ENCODE measurements around the gene ADARB2. TPM values are rescaled to one million over a fixed set of nuclear protein-coding genes. Genes with fewer than 3 reads are reported as not detected.
A peak's percentile ranks its signal among the peaks of the same experiment; 100 is the strongest.

ADARB2 gene
- total and polyA plus RNA-seq, 2 experiments from 2014 or later, result not detected

DNA sequence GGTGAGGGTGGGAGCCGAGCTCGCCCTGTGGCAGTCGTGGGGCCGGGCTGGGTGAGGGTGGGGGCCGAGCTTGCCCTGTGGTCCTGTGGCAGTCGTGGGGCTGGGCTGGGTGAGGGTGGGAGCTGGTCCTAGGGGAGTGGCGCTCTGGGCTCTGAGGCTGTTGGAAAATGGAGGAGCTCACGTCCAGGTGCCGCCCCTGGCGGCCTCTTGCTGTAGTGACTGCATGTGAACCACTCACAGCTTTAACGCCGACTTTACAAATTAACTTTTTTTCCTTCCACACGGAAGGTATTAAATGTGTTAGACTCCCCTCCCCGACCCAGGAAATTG is 368.5 kb downstream of the ADARB2 start:
- peak; percentile 9 for DNase-seq
- Histone ChIP-seq H3K4me2 (ENCODE audit: unreplicated experiment) (no peak overlapping the region), H3K9me2 (ENCODE audit: insufficient read depth) (no peaks in the 10 kb centered on the region), H3F3A (ENCODE audit: insufficient read depth) (no peaks in the 10 kb centered on the region), H3K4me3 (no peak overlapping the region), H3K27ac (no peak overlapping the region), H4K20me1 (ENCODE audit: insufficient read depth) (no peaks in the 10 kb centered on the region), H2AFZ (no peak overlapping the region), H3K79me2 (ENCODE audit: insufficient read depth) (no peaks in the 10 kb centered on the region), H3K36me3 (ENCODE audit: low read depth) (no peaks in the 10 kb centered on the region), H3K9ac (no peak overlapping the region), H3K27me3 (replicated peaks; ENCODE audit: insufficient read depth) (no peaks in the 10 kb centered on the region), H3K4me1 (ENCODE audit: insufficient read depth) (no peaks in the 10 kb centered on the region), H3K9me3 (ENCODE audit: low read depth) (peaks cover 3% of the 10 kb centered on the region)
- TF ChIP-seq EZH2phosphoT487 (IDR thresholded peaks at IDR 0.05; ENCODE audit: insufficient read depth, low read depth) (no peak), EZH2 (IDR thresholded peaks at IDR 0.05; ENCODE audit: insufficient read depth, poor library complexity, severe bottlenecking) (no peak)
- in situ Hi-C loops (cut with MboI), result no loop called here
- 12 to 18% methylated on average over 13 to 14 of the region's 14 CpGs for WGBS, 2 experiments (ENCODE audit: low coverage in 1 of 2, low lambda C conversion rate in 2 of 2, missing lambda C conversion rate in 2 of 2)

DNA sequence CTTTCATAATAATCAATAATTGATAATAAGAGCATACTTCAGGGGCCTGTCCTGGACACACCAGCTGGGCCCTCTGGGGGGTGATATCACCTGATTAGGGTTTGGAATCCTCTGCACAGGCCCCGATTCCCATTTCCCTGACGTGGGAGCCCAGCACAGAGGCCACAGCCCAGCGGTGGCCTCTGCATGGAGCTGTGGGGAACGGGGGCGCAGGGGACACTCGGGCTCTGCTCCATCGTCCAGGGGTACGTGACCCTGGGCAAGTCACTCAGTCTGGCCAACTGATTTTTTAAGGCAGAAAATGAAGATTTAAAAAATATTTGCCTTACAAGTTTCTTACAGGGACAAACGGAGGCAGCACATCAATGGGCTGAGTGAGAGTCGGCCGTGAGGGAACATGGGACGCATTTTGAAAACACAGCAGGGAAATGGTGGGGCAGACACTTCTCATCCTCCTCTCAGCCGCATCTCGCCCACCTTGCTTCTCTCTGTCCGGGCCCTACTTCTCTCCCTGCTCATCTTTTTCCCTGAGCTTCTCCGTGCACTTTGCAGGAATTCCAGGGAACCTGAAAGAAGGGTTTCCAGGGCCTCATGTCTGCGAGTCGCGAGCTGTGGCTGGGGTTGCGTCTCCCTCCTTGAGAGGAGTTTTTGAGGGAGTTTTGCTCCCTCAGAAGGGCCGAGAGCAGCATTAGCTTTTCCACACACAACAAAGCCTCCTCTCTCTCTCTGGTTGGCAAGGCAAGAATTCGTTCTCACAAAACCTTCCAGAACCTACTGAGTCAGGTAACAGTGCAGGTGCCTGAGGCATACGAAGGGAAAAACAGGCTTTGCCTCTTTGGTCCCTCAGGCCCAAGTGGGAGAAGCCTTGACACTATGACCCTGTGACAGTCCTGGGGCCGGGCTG is 369.1 kb downstream of the ADARB2 start:
- H3K27ac ChIP-seq, result no peak overlapping the region
- no peak overlapping the region for H3K9ac ChIP-seq
- H3K4me3 ChIP-seq, result no peak overlapping the region
- H4K20me1 ChIP-seq (ENCODE audit: insufficient read depth), result no peaks in the 10 kb centered on the region
- H3K36me3 ChIP-seq (ENCODE audit: low read depth), result no peaks in the 10 kb centered on the region
- no peak for DNase-seq
- no peaks in the 10 kb centered on the region for H3K9me2 ChIP-seq (ENCODE audit: insufficient read depth)
- in situ Hi-C loops (cut with MboI), result no loop called here
- 42 to 51% methylated on average over 23 to 24 of the region's 24 CpGs for WGBS, 2 experiments (ENCODE audit: low coverage in 1 of 2, low lambda C conversion rate in 2 of 2, missing lambda C conversion rate in 2 of 2)
- no peaks in the 10 kb centered on the region for H3K27me3 ChIP-seq (replicated peaks; ENCODE audit: insufficient read depth)
- H3K9me3 ChIP-seq (ENCODE audit: low read depth), result peaks cover 3% of the 10 kb centered on the region
- no peaks in the 10 kb centered on the region for H3K4me1 ChIP-seq (ENCODE audit: insufficient read depth)
- H3K4me2 ChIP-seq (ENCODE audit: unreplicated experiment), result no peak overlapping the region
- no peaks in the 10 kb centered on the region for H3F3A ChIP-seq (ENCODE audit: insufficient read depth)
- TF ChIP-seq EZH2phosphoT487 (IDR thresholded peaks at IDR 0.05; ENCODE audit: insufficient read depth, low read depth) (no peak), EZH2 (IDR thresholded peaks at IDR 0.05; ENCODE audit: insufficient read depth, poor library complexity, severe bottlenecking) (no peak)
- no peak overlapping the region for H2AFZ ChIP-seq
- H3K79me2 ChIP-seq (ENCODE audit: insufficient read depth), result no peaks in the 10 kb centered on the region

DNA sequence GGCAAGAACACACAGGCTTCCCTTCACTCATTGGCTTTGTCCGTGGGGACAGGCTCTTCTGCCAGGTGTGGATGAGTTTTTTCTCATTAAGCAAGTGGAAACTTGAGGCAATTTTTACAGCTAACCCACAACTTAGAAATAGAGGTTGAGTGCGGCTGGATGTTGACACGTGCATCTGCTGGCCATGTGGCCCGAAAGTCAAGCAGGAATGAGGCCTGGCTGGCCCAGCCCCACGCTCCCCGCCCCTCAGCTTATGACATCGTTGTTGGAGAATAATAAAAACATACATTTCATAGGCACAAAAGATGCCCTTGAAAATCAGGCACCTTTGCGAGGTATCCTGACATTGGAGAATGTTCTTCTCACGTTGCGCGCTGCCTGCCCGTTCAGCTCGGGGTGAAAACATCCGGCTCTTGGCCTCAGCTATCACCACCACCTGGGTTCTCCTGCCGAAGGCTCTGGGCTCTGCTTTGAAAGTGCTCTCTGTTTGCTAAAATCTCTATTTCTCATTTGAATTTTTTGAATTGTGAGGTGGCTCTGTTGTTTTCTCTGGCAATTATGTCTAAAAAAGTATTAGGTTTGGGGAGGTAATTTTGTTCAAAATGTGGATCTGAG is 370.4 kb downstream of the ADARB2 start:
- Histone ChIP-seq H3K9ac (no peak overlapping the region), H3K9me3 (ENCODE audit: low read depth) (peaks cover 3% of the 10 kb centered on the region), H2AFZ (no peak overlapping the region), H3K4me2 (ENCODE audit: unreplicated experiment) (no peak overlapping the region), H3K4me1 (ENCODE audit: insufficient read depth) (no peaks in the 10 kb centered on the region), H3K27ac (no peak overlapping the region), H3K9me2 (ENCODE audit: insufficient read depth) (no peaks in the 10 kb centered on the region), H4K20me1 (ENCODE audit: insufficient read depth) (no peaks in the 10 kb centered on the region), H3K27me3 (replicated peaks; ENCODE audit: insufficient read depth) (no peaks in the 10 kb centered on the region), H3K4me3 (no peak overlapping the region), H3F3A (ENCODE audit: insufficient read depth) (no peaks in the 10 kb centered on the region), H3K36me3 (ENCODE audit: low read depth) (no peaks in the 10 kb centered on the region), H3K79me2 (ENCODE audit: insufficient read depth) (no peaks in the 10 kb centered on the region)
- in situ Hi-C loops (cut with MboI), result no loop called here
- 14% methylated on average over 15 of the region's 15 CpGs for WGBS, 2 experiments (ENCODE audit: low coverage in 1 of 2, low lambda C conversion rate in 2 of 2, missing lambda C conversion rate in 2 of 2)
- TF ChIP-seq EZH2phosphoT487 (IDR thresholded peaks at IDR 0.05; ENCODE audit: insufficient read depth, low read depth), result no peak
- TF ChIP-seq EZH2 (IDR thresholded peaks at IDR 0.05; ENCODE audit: insufficient read depth, poor library complexity, severe bottlenecking), result no peak
- DNase-seq, result no peak

DNA sequence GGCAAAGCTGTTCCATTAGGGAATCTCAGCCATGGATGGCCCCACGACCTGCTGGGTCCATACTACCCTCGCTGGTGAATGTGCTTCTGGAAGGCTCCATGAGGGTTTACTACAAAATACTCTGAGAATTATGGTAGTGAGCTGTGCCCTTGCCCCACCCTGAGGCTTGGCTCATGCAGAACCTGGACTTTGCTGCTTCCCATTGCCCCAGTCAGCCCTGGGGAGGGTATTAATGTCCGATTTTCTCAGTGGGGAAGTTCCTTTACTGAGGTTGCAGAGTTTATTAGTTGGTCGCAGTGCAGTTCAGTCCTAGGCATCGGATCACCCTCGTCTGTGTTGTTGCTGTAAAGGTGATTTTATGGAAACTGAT is 371.0 kb downstream of the ADARB2 start:
- DNase-seq, result no peak
- H4K20me1 ChIP-seq (ENCODE audit: insufficient read depth), result no peaks in the 10 kb centered on the region
- H3K27me3 ChIP-seq (replicated peaks; ENCODE audit: insufficient read depth), result no peaks in the 10 kb centered on the region
- H3K36me3 ChIP-seq (ENCODE audit: low read depth), result no peaks in the 10 kb centered on the region
- in situ Hi-C loops (cut with MboI), result no loop called here
- no peaks in the 10 kb centered on the region for H3K9me2 ChIP-seq (ENCODE audit: insufficient read depth)
- no peak overlapping the region for H3K4me3 ChIP-seq
- no peaks in the 10 kb centered on the region for H3K79me2 ChIP-seq (ENCODE audit: insufficient read depth)
- H3K4me2 ChIP-seq (ENCODE audit: unreplicated experiment), result no peak overlapping the region
- H3K9ac ChIP-seq, result no peak overlapping the region
- WGBS, 2 experiments (ENCODE audit: low coverage in 1 of 2, low lambda C conversion rate in 2 of 2, missing lambda C conversion rate in 2 of 2), result 21 to 23% methylated on average over 6 of the region's 6 CpGs
- peaks cover 2% of the 10 kb centered on the region for H3K9me3 ChIP-seq (ENCODE audit: low read depth)
- TF ChIP-seq EZH2 (IDR thresholded peaks at IDR 0.05; ENCODE audit: insufficient read depth, poor library complexity, severe bottlenecking) (no peak), EZH2phosphoT487 (IDR thresholded peaks at IDR 0.05; ENCODE audit: insufficient read depth, low read depth) (no peak)
- no peak overlapping the region for H3K27ac ChIP-seq
- no peaks in the 10 kb centered on the region for H3K4me1 ChIP-seq (ENCODE audit: insufficient read depth)
- no peaks in the 10 kb centered on the region for H3F3A ChIP-seq (ENCODE audit: insufficient read depth)
- H2AFZ ChIP-seq, result no peak overlapping the region
